ENCODE results near the gene PCBD2. TPM values are rescaled to one million over a fixed set of nuclear protein-coding genes. Genes with fewer than 3 reads are reported as not detected.
"Not testable (repeated sequence)": the region's sequence is repeated elsewhere in the genome, so short reads cannot be mapped to it uniquely, and the experiment has no call there.

The PCBD2 gene
- polyA plus RNA-seq, 3 donors from 2014 or later, result 2.8 to 9.3 (median 7.1) TPM

- Mint-ChIP-seq H3K9me3 (peaks cover 16 to 45% (median 25%) of the 10 kb centered on the region in 6 donors), H3K4me3 (no peak overlapping the region), H3K36me3 (peaks cover 12 to 17% (median 17%) of the 10 kb centered on the region in 3 donors), H3K27ac (no peak overlapping the region), H3K27me3 (ENCODE audit: low read depth in 3 of 3) (peaks cover 3 to 4% (median 4%) of the 10 kb centered on the region in 3 donors), H3K4me1 (no peaks in the 10 kb centered on the region)
- no peak for DNase-seq
Observed at GRCh38 chr5:134979416-134979815, 74.5 kb downstream of the PCBD2 start.

DNA sequence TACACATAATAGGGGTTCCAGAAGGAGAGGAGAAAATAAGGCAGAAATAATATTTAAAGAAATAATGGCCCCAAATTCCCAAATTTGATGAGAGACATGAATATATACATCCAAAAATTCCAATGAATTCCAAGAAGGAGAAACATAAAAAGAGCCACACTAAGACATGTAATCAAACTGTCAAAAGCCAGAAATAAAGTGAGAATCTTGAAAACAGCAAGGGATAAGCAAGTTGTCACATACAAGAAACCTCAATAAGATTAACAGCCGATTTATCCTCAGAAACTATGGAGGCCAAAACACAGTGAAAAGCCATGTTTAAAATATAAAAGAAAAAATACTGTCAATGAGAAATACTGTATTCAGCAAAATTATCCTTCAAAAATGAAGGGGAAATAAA lies 77.3 kb downstream of the PCBD2 start:
- Mint-ChIP-seq H3K36me3 (peaks cover 10 to 16% (median 15%) of the 10 kb centered on the region in 3 donors), H3K27me3 (ENCODE audit: low read depth in 3 of 3) (peaks cover 3 to 8% (median 4%) of the 10 kb centered on the region in 3 donors), H3K4me3 (no peak overlapping the region), H3K9me3 (peaks cover 16 to 45% (median 23%) of the 10 kb centered on the region in 6 donors), H3K27ac (no peak overlapping the region), H3K4me1 (no peaks in the 10 kb centered on the region)
- no peak for DNase-seq

GRCh38 chr5:134989266-134989830 lies 84.4 kb downstream of the PCBD2 start:
- Mint-ChIP-seq H3K36me3 (no peaks in the 10 kb centered on the region), H3K27me3 (ENCODE audit: low read depth in 3 of 3) (peaks cover 0 to 3% (median 2%) of the 10 kb centered on the region in 3 donors), H3K4me3 (no peak overlapping the region), H3K4me1 (no peaks in the 10 kb centered on the region), H3K9me3 (no peaks in the 10 kb centered on the region), H3K27ac (no peak overlapping the region)
- no peak for DNase-seq

DNA sequence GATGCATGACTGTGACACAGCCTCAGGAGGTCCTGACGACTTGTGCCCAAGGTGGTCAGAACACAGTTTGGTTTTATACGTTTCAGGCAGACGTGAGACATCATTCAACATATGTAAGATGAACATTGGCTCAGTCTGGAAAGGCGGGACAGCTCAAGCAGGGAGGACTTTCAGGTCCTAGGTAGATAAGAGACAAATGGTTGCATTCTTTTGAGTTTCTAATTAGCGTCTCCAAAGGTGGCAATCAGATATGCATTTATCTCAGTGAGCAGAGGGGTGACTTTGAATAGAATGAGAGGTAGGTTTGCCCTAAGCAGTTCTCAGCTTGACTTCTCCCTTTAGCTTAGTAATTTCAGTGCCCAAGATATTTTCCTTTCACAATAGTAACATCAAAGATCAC lies 85.3 kb downstream of the PCBD2 start:
- not testable (repeated sequence) for H3K4me3 Mint-ChIP-seq; H3K36me3 Mint-ChIP-seq; H3K4me1 Mint-ChIP-seq; H3K27me3 Mint-ChIP-seq (ENCODE audit: low read depth in 3 of 3); DNase-seq; H3K9me3 Mint-ChIP-seq; H3K27ac Mint-ChIP-seq

DNA sequence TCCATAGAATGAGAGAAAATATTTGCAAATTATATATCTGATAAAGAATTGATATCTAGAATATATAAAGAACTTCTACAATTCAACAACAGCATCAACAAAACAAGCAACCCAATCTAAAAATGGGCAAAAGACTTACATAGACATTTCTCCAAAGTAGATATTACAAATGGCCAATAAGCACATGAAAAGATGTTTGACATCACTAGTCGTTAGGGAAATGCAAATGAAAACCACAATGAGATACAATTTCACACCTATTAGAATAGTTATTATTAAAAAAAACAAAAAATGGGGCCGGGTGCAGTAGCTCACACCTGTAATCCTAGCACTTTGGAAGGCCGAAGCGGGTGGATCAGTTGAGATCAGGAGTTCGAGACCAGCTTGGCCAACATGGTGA lies 87.2 kb downstream of the PCBD2 start:
- peaks cover 0 to 2% (median 0%) of the 10 kb centered on the region in 3 donors for H3K27me3 Mint-ChIP-seq (ENCODE audit: low read depth in 3 of 3)
- H3K4me1 Mint-ChIP-seq, result no peaks in the 10 kb centered on the region
- H3K27ac Mint-ChIP-seq, result no peak overlapping the region

DNA sequence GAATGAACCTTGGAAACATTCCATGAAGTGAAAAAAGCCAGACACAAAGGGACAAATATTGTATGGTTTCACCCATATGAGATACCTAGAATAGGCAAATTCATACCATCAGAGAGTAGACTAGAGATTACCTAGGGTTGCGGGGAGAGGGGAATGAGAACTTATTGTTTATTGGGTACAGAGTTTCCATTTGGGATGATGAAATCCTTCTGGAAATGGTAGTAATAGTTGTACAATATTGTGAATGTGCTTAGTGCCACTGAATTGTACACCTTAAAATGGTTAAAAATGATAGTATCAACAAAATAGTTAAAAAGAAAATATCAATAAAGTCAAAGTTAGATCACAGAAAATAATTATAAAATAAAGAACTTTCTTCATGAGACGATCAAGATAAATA lies 88.2 kb downstream of the PCBD2 start:
- H3K9me3 Mint-ChIP-seq, result no peaks in the 10 kb centered on the region
- H3K4me1 Mint-ChIP-seq, result no peaks in the 10 kb centered on the region
- peaks cover 0 to 2% (median 0%) of the 10 kb centered on the region in 3 donors for H3K27me3 Mint-ChIP-seq (ENCODE audit: low read depth in 3 of 3)
- no peak overlapping the region for H3K27ac Mint-ChIP-seq
- no peak for DNase-seq
- H3K36me3 Mint-ChIP-seq, result peaks cover 0 to 3% (median 0%) of the 10 kb centered on the region in 3 donors
- no peak overlapping the region for H3K4me3 Mint-ChIP-seq

More for the DNA sequence above, 87.2 kb downstream of the PCBD2 start:
- no peaks in the 10 kb centered on the region for H3K36me3 Mint-ChIP-seq
- H3K9me3 Mint-ChIP-seq, result no peaks in the 10 kb centered on the region
- DNase-seq, result no peak
- no peak overlapping the region for H3K4me3 Mint-ChIP-seq

- Mint-ChIP-seq H3K4me3 (no peak overlapping the region), H3K4me1 (no peaks in the 10 kb centered on the region), H3K9me3 (no peaks in the 10 kb centered on the region), H3K27me3 (ENCODE audit: low read depth in 3 of 3) (peaks cover 0 to 2% (median 0%) of the 10 kb centered on the region in 3 donors), H3K36me3 (peaks cover 0 to 3% (median 0%) of the 10 kb centered on the region in 3 donors), H3K27ac (no peak overlapping the region)
- no peak for DNase-seq
Observed at GRCh38 chr5:134994560-134995156, 89.7 kb downstream of the PCBD2 start.

- DNase-seq, result no peak
- Mint-ChIP-seq H3K9me3 (no peaks in the 10 kb centered on the region), H3K4me3 (no peak overlapping the region), H3K27ac (no peak overlapping the region), H3K4me1 (no peaks in the 10 kb centered on the region), H3K27me3 (ENCODE audit: low read depth in 3 of 3) (peaks cover 0 to 2% (median 0%) of the 10 kb centered on the region in 3 donors), H3K36me3 (peaks cover 0 to 3% (median 0%) of the 10 kb centered on the region in 3 donors)
Observed at GRCh38 chr5:134995850-134996402, 91.0 kb downstream of the PCBD2 start.

DNA sequence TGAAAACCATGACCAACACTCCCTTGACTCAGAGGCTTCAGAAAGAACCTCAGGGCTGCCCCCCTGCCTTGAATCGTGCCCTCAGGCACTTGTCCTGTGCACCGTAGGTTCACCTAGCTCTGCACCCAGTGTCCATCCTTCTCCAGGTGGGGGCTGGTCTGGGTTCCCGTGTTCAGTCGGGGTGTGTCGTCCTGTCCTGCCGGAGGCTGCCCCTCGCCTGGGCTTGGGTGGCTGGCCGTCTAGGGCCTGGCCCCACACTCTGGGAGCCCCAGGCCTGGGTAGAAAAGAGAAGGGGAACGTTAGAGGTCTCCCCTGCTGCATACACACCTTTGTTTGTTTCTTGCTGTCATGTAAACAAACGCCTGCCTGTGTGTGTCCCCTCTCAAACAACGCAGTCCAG lies 92.1 kb downstream of the PCBD2 start:
- DNase-seq, result no peak
- H3K36me3 Mint-ChIP-seq, result peaks cover 0 to 3% (median 0%) of the 10 kb centered on the region in 3 donors
- no peak overlapping the region for H3K27ac Mint-ChIP-seq
- H3K4me1 Mint-ChIP-seq, result no peaks in the 10 kb centered on the region
- peaks cover 0 to 2% (median 0%) of the 10 kb centered on the region in 3 donors for H3K27me3 Mint-ChIP-seq (ENCODE audit: low read depth in 3 of 3)
- H3K4me3 Mint-ChIP-seq, result no peak overlapping the region
- H3K9me3 Mint-ChIP-seq, result no peaks in the 10 kb centered on the region

- H3K4me3 Mint-ChIP-seq; H3K36me3 Mint-ChIP-seq; DNase-seq; H3K4me1 Mint-ChIP-seq; H3K9me3 Mint-ChIP-seq; H3K27me3 Mint-ChIP-seq (ENCODE audit: low read depth in 3 of 3); H3K27ac Mint-ChIP-seq: not testable (repeated sequence)
Observed at GRCh38 chr5:134998068-134998467, 93.1 kb downstream of the PCBD2 start.

DNA sequence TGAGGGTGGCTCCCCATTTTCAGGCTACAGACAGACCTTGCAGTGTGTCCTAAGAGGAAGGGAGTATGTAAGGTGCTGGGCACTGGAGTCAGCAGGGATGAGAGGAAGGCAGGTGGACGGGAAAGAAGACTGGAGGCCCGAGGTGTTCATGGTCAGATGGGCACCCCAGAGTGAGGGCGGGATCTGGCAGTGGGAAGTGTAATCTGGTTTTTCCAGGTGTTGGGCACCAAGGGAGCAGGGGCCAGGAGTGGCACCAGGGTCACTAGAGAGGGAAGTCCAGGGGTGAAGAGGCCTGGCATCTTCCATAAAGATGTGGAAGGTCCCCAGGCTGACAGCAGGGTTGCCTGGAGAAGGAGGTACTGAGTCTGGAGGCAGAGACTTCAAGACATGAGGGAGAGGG lies 99.4 kb downstream of the PCBD2 start:
- Mint-ChIP-seq H3K9me3 (no peaks in the 10 kb centered on the region), H3K4me1 (no peaks in the 10 kb centered on the region), H3K27me3 (ENCODE audit: low read depth in 3 of 3) (peaks cover 0 to 4% (median 3%) of the 10 kb centered on the region in 3 donors), H3K36me3 (peaks cover 0 to 7% (median 0%) of the 10 kb centered on the region in 3 donors), H3K27ac (peak overlapping the region in 1 of 6 donors; percentile 49), H3K4me3 (no peak overlapping the region)
- no peak for DNase-seq

DNA sequence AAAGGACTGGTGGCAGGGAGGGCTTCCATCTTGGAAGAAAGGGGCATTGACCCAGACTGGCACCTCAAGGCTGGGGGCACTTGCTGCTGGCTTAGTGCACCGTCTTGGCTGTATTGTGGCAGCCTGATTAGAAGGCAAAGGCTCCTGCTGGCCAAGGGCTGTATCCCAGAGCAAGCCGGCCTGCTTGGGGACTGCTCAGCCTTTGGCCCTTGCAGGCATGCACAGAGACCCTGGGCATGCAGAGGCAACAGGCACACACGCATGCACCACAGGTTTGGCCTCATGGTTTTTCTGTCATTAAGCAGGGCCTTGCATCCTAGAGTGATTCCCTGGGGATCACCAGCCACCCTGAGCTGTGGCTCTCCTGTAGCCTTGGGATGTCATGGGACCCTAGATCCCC lies 100.1 kb downstream of the PCBD2 start:
- no peaks in the 10 kb centered on the region for H3K4me1 Mint-ChIP-seq
- no peak overlapping the region for H3K27ac Mint-ChIP-seq
- no peak overlapping the region for H3K4me3 Mint-ChIP-seq
- H3K36me3 Mint-ChIP-seq, result peaks cover 0 to 7% (median 0%) of the 10 kb centered on the region in 3 donors
- peaks cover 0 to 3% (median 3%) of the 10 kb centered on the region in 3 donors for H3K27me3 Mint-ChIP-seq (ENCODE audit: low read depth in 3 of 3)
- no peaks in the 10 kb centered on the region for H3K9me3 Mint-ChIP-seq
- DNase-seq, result no peak

DNA sequence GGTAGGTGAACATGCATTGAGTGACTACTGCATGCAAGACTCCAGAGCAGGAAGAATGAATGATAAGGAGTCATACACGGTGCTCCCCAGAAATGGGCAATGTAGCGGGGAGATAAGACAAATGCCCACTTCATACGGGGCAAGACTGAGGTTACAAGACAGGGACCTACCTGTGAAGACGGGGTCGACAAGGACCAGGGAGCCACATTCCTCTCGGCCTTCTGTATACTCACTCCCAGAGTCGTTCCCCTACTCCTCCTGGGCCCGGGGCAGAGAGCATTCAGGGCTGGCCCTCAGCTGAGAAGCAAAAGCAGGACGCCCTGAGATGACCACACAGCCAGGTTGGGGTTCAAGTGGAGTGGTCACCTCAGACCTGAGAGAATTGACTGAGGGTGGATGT lies 102.4 kb downstream of the PCBD2 start:
- H3K9me3 Mint-ChIP-seq, result no peaks in the 10 kb centered on the region
- H3K4me3 Mint-ChIP-seq, result no peak overlapping the region
- H3K27ac Mint-ChIP-seq, result no peak overlapping the region
- peaks cover 0 to 4% (median 3%) of the 10 kb centered on the region in 3 donors for H3K27me3 Mint-ChIP-seq (ENCODE audit: low read depth in 3 of 3)
- DNase-seq, result no peak
- no peaks in the 10 kb centered on the region for H3K4me1 Mint-ChIP-seq
- H3K36me3 Mint-ChIP-seq, result peaks cover 0 to 6% (median 0%) of the 10 kb centered on the region in 3 donors

- H3K27me3 Mint-ChIP-seq (ENCODE audit: low read depth in 3 of 3), result peaks cover 0 to 4% (median 2%) of the 10 kb centered on the region in 3 donors
- no peak overlapping the region for H3K27ac Mint-ChIP-seq
- no peaks in the 10 kb centered on the region for H3K4me1 Mint-ChIP-seq
- H3K4me3 Mint-ChIP-seq, result no peak overlapping the region
- peaks cover 0 to 4% (median 0%) of the 10 kb centered on the region in 3 donors for H3K36me3 Mint-ChIP-seq
- no peaks in the 10 kb centered on the region for H3K9me3 Mint-ChIP-seq
- no peak for DNase-seq
Observed at GRCh38 chr5:135007749-135008363, 102.9 kb downstream of the PCBD2 start.

All from immature natural killer cell (primary cell).